ENCODE data around the gene AGAP1.

DNA sequence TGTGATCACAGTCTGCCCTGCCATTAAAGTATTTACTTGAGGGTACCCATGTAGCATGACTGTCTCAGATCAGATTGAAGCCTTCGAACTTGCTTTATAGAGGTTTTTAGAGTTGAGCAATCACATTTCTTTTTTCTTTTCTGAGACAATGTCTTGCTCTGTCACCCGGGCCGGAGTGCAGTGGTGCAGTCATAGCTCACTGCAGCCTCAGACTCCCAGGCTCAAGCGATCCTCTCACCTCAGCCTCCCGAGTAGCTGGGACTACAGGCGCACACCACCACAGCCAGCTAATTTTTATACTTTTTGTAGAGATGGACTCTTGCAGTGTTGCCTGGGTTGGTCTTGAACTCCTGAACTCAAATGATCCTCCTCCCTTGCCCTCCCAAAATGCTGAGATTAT, 153.4 kb downstream of the AGAP1 start:
- TF ChIP-seq, protein P1, sequence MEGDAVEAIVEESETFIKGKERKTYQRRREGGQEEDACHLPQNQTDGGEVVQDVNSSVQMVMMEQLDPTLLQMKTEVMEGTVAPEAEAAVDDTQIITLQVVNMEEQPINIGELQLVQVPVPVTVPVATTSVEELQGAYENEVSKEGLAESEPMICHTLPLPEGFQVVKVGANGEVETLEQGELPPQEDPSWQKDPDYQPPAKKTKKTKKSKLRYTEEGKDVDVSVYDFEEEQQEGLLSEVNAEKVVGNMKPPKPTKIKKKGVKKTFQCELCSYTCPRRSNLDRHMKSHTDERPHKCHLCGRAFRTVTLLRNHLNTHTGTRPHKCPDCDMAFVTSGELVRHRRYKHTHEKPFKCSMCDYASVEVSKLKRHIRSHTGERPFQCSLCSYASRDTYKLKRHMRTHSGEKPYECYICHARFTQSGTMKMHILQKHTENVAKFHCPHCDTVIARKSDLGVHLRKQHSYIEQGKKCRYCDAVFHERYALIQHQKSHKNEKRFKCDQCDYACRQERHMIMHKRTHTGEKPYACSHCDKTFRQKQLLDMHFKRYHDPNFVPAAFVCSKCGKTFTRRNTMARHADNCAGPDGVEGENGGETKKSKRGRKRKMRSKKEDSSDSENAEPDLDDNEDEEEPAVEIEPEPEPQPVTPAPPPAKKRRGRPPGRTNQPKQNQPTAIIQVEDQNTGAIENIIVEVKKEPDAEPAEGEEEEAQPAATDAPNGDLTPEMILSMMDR (IDR thresholded peaks at IDR 0.05): no peak
- TF ChIP-seq POLR2A (IDR thresholded peaks at IDR 0.05): no peak
